GM12878 (cell line): ENCODE measurements around the gene RRP12. TPM values are rescaled to one million over a fixed set of nuclear protein-coding genes. Genes with fewer than 3 reads are reported as not detected.

ENCODE experiments used
- ATAC-seq: fragments of 200-7000 bp; cut with Tn5 transposase; 3 replicates; pipeline ENCODE4 v1.9.1; 2020; ENCODE audit warnings: mild to moderate bottlenecking, moderate library complexity
- BruUV-seq: library from RNA; stranded (reverse); fragments of 400-500 nt; replicated peaks from 2 replicates; lab custom pipeline; 2021; lab: Mats Ljungman, UMichigan
- CTCF ChIA-PET: fragments of 300-600 bp; sonication (Branson Sonifier 250); formaldehyde crosslinking; extraction: SDS; loops from one replicate; lab custom pipeline; 2021; ENCODE audit warnings: inconsistent platforms; lab: Yijun Ruan, JAX
- POLR2A ChIA-PET: fragments of 350-600 bp; formaldehyde crosslinking; extraction: SDS; loops from one replicate; lab custom pipeline; 2021; ENCODE audit warnings: inconsistent platforms; lab: Charles Lee
- RAD21 ChIA-PET: fragments of 300-600 bp; sonication (Branson Sonifier 250); formaldehyde crosslinking; loops from one replicate; lab custom pipeline; 2023; ENCODE audit warnings: antibody characterized with exemption; ENCODE audit not compliant: unreplicated experiment; lab: Charles Lee
- SMC1A ChIA-PET: fragments of 300-600 bp; sonication (Branson Sonifier 250); formaldehyde crosslinking; loops from one replicate; lab custom pipeline; 2023; ENCODE audit not compliant: unreplicated experiment, uncharacterized antibody; lab: Charles Lee
- DNase-seq: peaks from one replicate; pipeline ENCODE4 v3.0.0-alpha.2; 2011; ENCODE audit warnings: low read depth, low spot score
- FAIRE-seq: peaks from 3 replicates; lab custom pipeline; 2011; peaks lifted over from hg19 to GRCh38; lab: Jason Lieb, UNC
- H2AFZ ChIP-seq: 2 replicates; pipeline ENCODE4 v1.6.0; 2011; ENCODE audit warnings: low read depth, low read length, control low read depth; ENCODE audit not compliant: control insufficient read depth
- H3K27ac ChIP-seq: 2 replicates; pipeline ENCODE4 v1.5.1; 2011; ENCODE audit warnings: control low read depth; ENCODE audit not compliant: control insufficient read depth, insufficient read depth
- H3K27me3 ChIP-seq, 2 experiments: replicated peaks in 1 of 2; 2 replicates each; pipeline versions ENCODE4 v1.6.0 to v1.6.1; 2011; ENCODE audit warnings: low read length in 1 of 2; ENCODE audit not compliant: control insufficient read depth in 2 of 2, insufficient read depth in 2 of 2
- H3K36me3 ChIP-seq, 2 experiments: 2 replicates each; pipeline ENCODE4 v1.5.1; 2011; ENCODE audit warnings: low read length in 1 of 2; ENCODE audit not compliant: control insufficient read depth in 2 of 2, insufficient read depth in 2 of 2
- H3K4me1 ChIP-seq: 2 replicates; pipeline ENCODE4 v1.6.1; 2011; ENCODE audit warnings: mild to moderate bottlenecking, low read length, moderate library complexity, mixed read lengths; ENCODE audit not compliant: control insufficient read depth, insufficient read depth
- H3K4me2 ChIP-seq: 2 replicates; pipeline ENCODE4 v1.6.0; 2011; ENCODE audit warnings: control low read depth; ENCODE audit not compliant: control insufficient read depth, insufficient read depth
- H3K4me3 ChIP-seq: fragments of 200-600 bp; sonication (generic); 2 replicates; pipeline ENCODE4 v1.5.1; 2016
- H3K79me2 ChIP-seq: 2 replicates; pipeline ENCODE4 v1.6.0; 2011; ENCODE audit warnings: low read length; ENCODE audit not compliant: control insufficient read depth, insufficient read depth
- H3K9ac ChIP-seq: 2 replicates; pipeline ENCODE4 v1.8.0; 2011; ENCODE audit warnings: low read length, control low read depth, mixed read lengths; ENCODE audit not compliant: control insufficient read depth, insufficient read depth
- H3K9me3 ChIP-seq: replicated peaks from 3 replicates; pipeline ENCODE4 v1.5.1; 2011; ENCODE audit warnings: mild to moderate bottlenecking, low read length; ENCODE audit not compliant: control insufficient read depth, insufficient read depth
- H4K20me1 ChIP-seq: 2 replicates; pipeline ENCODE4 v1.6.0; 2011; ENCODE audit not compliant: control insufficient read depth, insufficient read depth
- ASH2L ChIP-seq: fragments of 300-600, 200-600 bp; sonication (generic); IDR thresholded peaks from 2 replicates; pipeline ENCODE4 v1.6.1; 2017; ENCODE audit warnings: low read depth, mild to moderate bottlenecking, borderline replicate concordance
- ATF7 ChIP-seq: fragments of 450-650 bp; IDR thresholded peaks from 2 replicates; pipeline ENCODE4 v1.6.1; 2016; ENCODE audit warnings: low read depth, mild to moderate bottlenecking
- BACH1 ChIP-seq: fragments of 450-650 bp; IDR thresholded peaks from 2 replicates; pipeline ENCODE4 v1.6.1; 2017; ENCODE audit warnings: mild to moderate bottlenecking, borderline replicate concordance
- EED ChIP-seq: sonication (generic); IDR thresholded peaks from 2 replicates; pipeline ENCODE4 v1.6.1; 2016; ENCODE audit warnings: antibody characterized with exemption, low read depth
- FOXK2 ChIP-seq: fragments of 450-650 bp; IDR thresholded peaks from 2 replicates; pipeline ENCODE4 v1.6.1; 2017; ENCODE audit warnings: mild to moderate bottlenecking, moderate library complexity
- IKZF1 ChIP-seq: fragments of 450-650 bp; conservative IDR thresholded peaks from 2 replicates; pipeline ENCODE4 v1.6.1; 2017; ENCODE audit warnings: antibody characterized with exemption, mild to moderate bottlenecking
- IKZF2 ChIP-seq, 2 experiments: fragments of 450-650 bp; IDR thresholded peaks; 2 replicates each; pipeline ENCODE4 v1.6.1; 2017; ENCODE audit warnings: mild to moderate bottlenecking in 2 of 2, moderate library complexity in 2 of 2
- MTA2 ChIP-seq: fragments of 450-650 bp; IDR thresholded peaks from 2 replicates; pipeline ENCODE4 v1.6.1; 2016; ENCODE audit warnings: low read depth, mild to moderate bottlenecking, moderate library complexity
- NR2F1 ChIP-seq: fragments of 450-650 bp; conservative IDR thresholded peaks from 2 replicates; pipeline ENCODE4 v1.6.1; 2017; ENCODE audit warnings: mild to moderate bottlenecking
- RUNX3 ChIP-seq: IDR thresholded peaks from 2 replicates; pipeline ENCODE4 v1.6.1; 2012; ENCODE audit warnings: low read length, inconsistent platforms
- SPI1 ChIP-seq: IDR thresholded peaks from 2 replicates; pipeline ENCODE4 v1.6.1; 2011; ENCODE audit warnings: low read depth, mild to moderate bottlenecking, low read length, moderate library complexity, borderline replicate concordance; ENCODE audit not compliant: insufficient read depth
- TCF12 ChIP-seq: IDR thresholded peaks from 2 replicates; pipeline ENCODE4 v1.6.1; 2011; ENCODE audit warnings: low read depth, mild to moderate bottlenecking, low read length
- TCF7 ChIP-seq: IDR thresholded peaks from 2 replicates; pipeline ENCODE4 v1.6.1; 2014; ENCODE audit warnings: antibody characterized with exemption, borderline replicate concordance
- ZBED1 ChIP-seq: IDR thresholded peaks from 2 replicates; pipeline ENCODE4 v1.6.1; 2016; ENCODE audit warnings: borderline replicate concordance
- WGBS: methylation state at CpG from one replicate; pipeline ENCODE4 v1.1.6; 2016; ENCODE audit warnings: low lambda C conversion rate; ENCODE audit not compliant: insufficient replicate concordance, insufficient coverage; ENCODE audit errors: missing lambda C conversion rate; 5-methylcytosine and 5-hydroxymethylcytosine counted together
- in situ Hi-C: fragments of 300-500 bp; cut with MboI; formaldehyde crosslinking; loops from 9 replicates; pipeline ENCODE4 v1.14.3; 2018; ENCODE audit warnings: mixed read lengths
- intact Hi-C: fragments of 100-400 bp; cut with micrococcal nuclease; formaldehyde crosslinking; loops from one replicate; pipeline ENCODE4 v1.14.2; 2022; ENCODE audit not compliant: unreplicated experiment
- polyA plus RNA-seq, 11 experiments: library from polyadenylated mRNA; depleted of rRNA in 4 of 11; unstranded in 6 of 11; stranded (reverse) in 5 of 11; fragments of >200 nt; fragmentation: Nextera tagmentation in 4 of 11; fragmentation: Illumina TruSeq in 1 of 11; extraction: Ambion mirVana in 4 of 11; extraction: Trizol in 1 of 11; gene quantifications; 1 replicate in 1 of 11; 2 replicates in 10 of 11; pipeline versions ENCODE4 v1.2.1 to v1.2.3, GENCODE V29; 2011 to 2016; ENCODE audit warnings: inconsistent platforms in 2 of 11, missing spikeins in 2 of 11, low read depth in 1 of 11
- total RNA-seq, 4 experiments: library from RNA; depleted of rRNA in 3 of 4; stranded (reverse); fragments of >200 nt in 3 of 4; fragmentation: Illumina TruSeq in 1 of 4; extraction: Trizol in 1 of 4; gene quantifications; 2 replicates each; pipeline versions ENCODE4 v1.2.1 to v1.2.3, GENCODE V29; 2013 to 2021

RRP12 gene
- total and polyA plus RNA-seq, 10 of the 15 experiments (the other 5 are each of a cell fraction or from before 2014, with no cell fraction given) = 5.3 to 48.7 (median 16.8) TPM

GRCh38 chr10:97333601-97334369 lies 67.4 kb downstream of the RRP12 start:
- ChIA-PET RAD21 (interaction anchor here (1.2 to 2.9 kb wide), 2 partner anchors 10 to 55 kb away, joined by 3 to 14 read pairs; no protein-coding TSS in a partner anchor), POLR2A (interaction anchor here (0.6 to 1.8 kb wide), 4 partner anchors 15 to 55 kb away, joined by 3 to 5 read pairs (median 4); partner anchors contain the start of genes ARHGAP19 and FRAT1), CTCF (interaction anchor here (0.8 to 4.0 kb wide), 10 partner anchors 8 to 308 kb away, joined by 3 to 29 read pairs (median 3); no protein-coding TSS in a partner anchor), SMC1A (interaction anchor here (0.7 to 3.4 kb wide), 7 partner anchors 10 to 70 kb away, joined by 3 to 17 read pairs (median 3); no protein-coding TSS in a partner anchor)
- peak overlapping the region; percentile 62 for H2AFZ ChIP-seq
- no peaks in the 10 kb centered on the region; the same call in 1 of the 2 replicates for H4K20me1 ChIP-seq
- no peaks in the 10 kb centered on the region for H3K36me3 ChIP-seq
- no peak for FAIRE-seq
- intact Hi-C loops (loop anchor here (5.0 kb wide), 1 partner anchor 41 kb away; the partner anchor contains the start of gene ARHGAP19), in situ Hi-C loops (no loop called here)
- H3K79me2 ChIP-seq = no peaks in the 10 kb centered on the region
- no peaks in the 10 kb centered on the region for H3K9me3 ChIP-seq
- ATAC-seq = peak; percentile 45
- no TSS peak for BruUV-seq
- H3K9ac ChIP-seq = peak overlapping the region; percentile 47
- 0 out of 2 replicates have a peak, but pooled peaks have one; percentile 21 for TF ChIP-seq EED
- no peak for TF ChIP-seq ZBED1
- peak in 1 of 2 experiments; percentile 20; a peak in 2 of 4 replicates for TF ChIP-seq IKZF2 (IDR thresholded peaks at IDR 0.05)
- TF ChIP-seq TCF7 = no peak
- 0 out of 2 replicates have a peak, but pooled peaks have one; percentile 54 for TF ChIP-seq ASH2L
- TF ChIP-seq MTA2 = no peak
- peak; percentile 34; the same call in 1 of the 2 replicates for TF ChIP-seq RUNX3
- TF ChIP-seq IKZF1 = peak; percentile 39
- no peak for TF ChIP-seq TCF12
- TF ChIP-seq ATF7 = peak; percentile 59; the same call in 1 of the 2 replicates
- 0 out of 2 replicates have a peak, but pooled peaks have one; percentile 17 for TF ChIP-seq NR2F1
- TF ChIP-seq BACH1 = no peak
- TF ChIP-seq SPI1 = peak; percentile 40; the same call in 1 of the 2 replicates
- peak; percentile 56; the same call in 1 of the 2 replicates for TF ChIP-seq FOXK2
- peaks cover 0 to 9% of the 10 kb centered on the region in 2 experiments; a peak in 1 of 4 replicates for H3K27me3 ChIP-seq
- WGBS = under 1% methylated on average over 62 of the region's 89 CpGs
- H3K4me2 ChIP-seq = peak overlapping the region; percentile 88
- no peak for DNase-seq
- H3K4me1 ChIP-seq = peaks cover 5% of the 10 kb centered on the region; the same call in 1 of the 2 replicates
- peak overlapping the region; percentile 89 for H3K4me3 ChIP-seq
- no peak overlapping the region for H3K27ac ChIP-seq
